Liver (tissue), 9 donors: Measurements from ENCODE around the gene ATRX. TPM values are rescaled to one million over a fixed set of nuclear protein-coding genes. Genes with fewer than 3 reads are reported as not detected.

Experiments used
- DNase-seq: peaks from one replicate; pipeline ENCODE4 v3.0.0-alpha.2; 2017; ENCODE audit warnings: low spot score
- H3K27ac ChIP-seq, 2 donors: one replicate each; pipeline ENCODE4 v1.7.0; 2013; ENCODE audit warnings: inconsistent platforms in 2 of 2, low read length in 2 of 2, control low read depth in 1 of 2, low read depth in 1 of 2, mild to moderate bottlenecking in 1 of 2
- H3K27me3 ChIP-seq, 4 donors: one replicate each; pipeline versions ENCODE4 v1.6.1 to v1.7.0; 2013; ENCODE audit warnings: low read length in 3 of 4, inconsistent platforms in 1 of 4, mild to moderate bottlenecking in 1 of 4, moderate library complexity in 1 of 4; ENCODE audit not compliant: control insufficient read depth in 4 of 4, insufficient read depth in 4 of 4
- H3K36me3 ChIP-seq, 4 donors: one replicate each; pipeline versions ENCODE4 v1.6.1 to v1.7.0; 2013; ENCODE audit warnings: low read length in 3 of 4, mild to moderate bottlenecking in 3 of 4, low read depth in 1 of 4, moderate library complexity in 1 of 4; ENCODE audit not compliant: control insufficient read depth in 4 of 4, insufficient read depth in 3 of 4
- H3K4me1 ChIP-seq, 4 donors: one replicate each; pipeline versions ENCODE4 v1.6.1 to v1.7.0; 2013; ENCODE audit warnings: low read length in 3 of 4, mild to moderate bottlenecking in 3 of 4, moderate library complexity in 1 of 4; ENCODE audit not compliant: control insufficient read depth in 4 of 4, insufficient read depth in 4 of 4
- H3K4me3 ChIP-seq, 3 donors: one replicate each; pipeline versions ENCODE4 v1.6.1 to v1.7.0; 2013; ENCODE audit warnings: low read length in 3 of 3, control low read depth in 1 of 3, low read depth in 1 of 3, mild to moderate bottlenecking in 1 of 3
- H3K9ac ChIP-seq, 2 donors: one replicate each; pipeline ENCODE4 v1.7.0; 2013; ENCODE audit warnings: low read length in 2 of 2, mild to moderate bottlenecking in 2 of 2, moderate library complexity in 2 of 2, control low read depth in 1 of 2, low read depth in 1 of 2
- H3K9me3 ChIP-seq, 4 donors: one replicate each; pipeline versions ENCODE4 v1.6.1 to v1.7.0; 2013; ENCODE audit warnings: low read length in 3 of 4; ENCODE audit not compliant: control insufficient read depth in 4 of 4
- EGR1 ChIP-seq, 2 donors: IDR thresholded peaks; 2 replicates each; pipeline ENCODE4 v1.6.1; 2016 to 2018; ENCODE audit warnings: antibody characterized with exemption in 2 of 2, low read depth in 2 of 2
- FOXA1 ChIP-seq: IDR thresholded peaks from 2 replicates; pipeline ENCODE4 v1.6.1; 2016; ENCODE audit warnings: antibody characterized with exemption
- FOXA2 ChIP-seq: IDR thresholded peaks from 2 replicates; pipeline ENCODE4 v1.6.1; 2016; ENCODE audit warnings: antibody characterized with exemption
- GABPA ChIP-seq, 2 donors: IDR thresholded peaks in 1 of 2; conservative IDR thresholded peaks in 1 of 2; 2 replicates each; pipeline ENCODE4 v1.6.1; 2016; ENCODE audit warnings: antibody characterized with exemption in 2 of 2, mild to moderate bottlenecking in 1 of 2, moderate library complexity in 1 of 2
- HNF4A ChIP-seq, 2 donors: conservative IDR thresholded peaks; 2 replicates each; pipeline ENCODE4 v1.6.1; 2016; ENCODE audit warnings: antibody characterized with exemption in 2 of 2, mild to moderate bottlenecking in 2 of 2
- HNF4G ChIP-seq: IDR thresholded peaks from 2 replicates; pipeline ENCODE4 v1.6.1; 2016; ENCODE audit warnings: antibody characterized with exemption
- JUND ChIP-seq, 2 donors: IDR thresholded peaks; 2 replicates each; pipeline ENCODE4 v1.6.1; 2016; ENCODE audit warnings: antibody characterized with exemption in 2 of 2
- NR2F2 ChIP-seq: IDR thresholded peaks from 2 replicates; pipeline ENCODE4 v1.6.1; 2016; ENCODE audit warnings: antibody characterized with exemption
- RAD21 ChIP-seq, 2 donors: IDR thresholded peaks; 2 replicates each; pipeline ENCODE4 v1.6.1; 2016; ENCODE audit warnings: antibody characterized with exemption in 2 of 2, mild to moderate bottlenecking in 2 of 2
- REST ChIP-seq: IDR thresholded peaks from 2 replicates; pipeline ENCODE4 v1.6.1; 2016; ENCODE audit warnings: antibody characterized with exemption, mild to moderate bottlenecking
- RXRA ChIP-seq, 2 donors: IDR thresholded peaks; 2 replicates each; pipeline ENCODE4 v1.6.1; 2017 to 2018; ENCODE audit warnings: antibody characterized with exemption in 2 of 2, mild to moderate bottlenecking in 1 of 2
- SP1 ChIP-seq: IDR thresholded peaks from 2 replicates; pipeline ENCODE4 v1.6.1; 2018; ENCODE audit warnings: antibody characterized with exemption, mild to moderate bottlenecking
- TAF1 ChIP-seq: conservative IDR thresholded peaks from 2 replicates; pipeline ENCODE4 v1.6.1; 2016; ENCODE audit warnings: antibody characterized with exemption, mild to moderate bottlenecking
- YY1 ChIP-seq: IDR thresholded peaks from 2 replicates; pipeline ENCODE4 v1.6.1; 2016; ENCODE audit warnings: antibody characterized with exemption, mild to moderate bottlenecking
- WGBS: extraction: QIAGEN DNeasy Blood & Tissue Kit; methylation state at CpG from one replicate; pipeline ENCODE4 v1.1.7; 2013; 5-methylcytosine and 5-hydroxymethylcytosine counted together
- polyA plus RNA-seq, 2 donors: library from polyadenylated mRNA; stranded (reverse) in 1 of 2; unstranded in 1 of 2; fragments of 200-250 nt in 1 of 2; fragments of >200 nt in 1 of 2; fragmentation: Nextera tagmentation in 1 of 2; extraction: Ambion mirVana in 1 of 2; gene quantifications; one replicate each; pipeline versions ENCODE4 v1.2.1 to v1.2.3, GENCODE V29; 2013 to 2015
- total RNA-seq, 2 donors: library from RNA; depleted of rRNA; stranded (reverse); fragments of >200 nt; gene quantifications; one replicate each; pipeline ENCODE4 v1.2.3, GENCODE V29; 2014
- TF ChIP-seq, protein P1 (sequence below): IDR thresholded peaks from 2 replicates; pipeline ENCODE4 v1.6.1; 2016; ENCODE audit warnings: antibody characterized with exemption
- TF ChIP-seq, protein P2 (sequence below): IDR thresholded peaks from 2 replicates; pipeline ENCODE4 v1.6.1; 2016; ENCODE audit warnings: antibody characterized with exemption
- TF ChIP-seq, protein P3 (sequence below): IDR thresholded peaks from 2 replicates; pipeline ENCODE4 v1.6.1; 2016; ENCODE audit warnings: antibody characterized with exemption
- TF ChIP-seq, protein P4 (sequence below): fragments of 150-350 bp; IDR thresholded peaks from 2 replicates; pipeline ENCODE4 v1.5.1; 2017; ENCODE audit warnings: improper control_type of control experiment, low read depth, low read length; ENCODE audit not compliant: missing input control
- donor health status: healthy.
- donor health status: healthy.
- donor health status: healthy.
- donor health status: healthy.
- donor health status: healthy.

ATRX gene
- total and polyA plus RNA-seq, 4 donors: 4.6 to 38.5 (median 32.0) TPM

DNA sequence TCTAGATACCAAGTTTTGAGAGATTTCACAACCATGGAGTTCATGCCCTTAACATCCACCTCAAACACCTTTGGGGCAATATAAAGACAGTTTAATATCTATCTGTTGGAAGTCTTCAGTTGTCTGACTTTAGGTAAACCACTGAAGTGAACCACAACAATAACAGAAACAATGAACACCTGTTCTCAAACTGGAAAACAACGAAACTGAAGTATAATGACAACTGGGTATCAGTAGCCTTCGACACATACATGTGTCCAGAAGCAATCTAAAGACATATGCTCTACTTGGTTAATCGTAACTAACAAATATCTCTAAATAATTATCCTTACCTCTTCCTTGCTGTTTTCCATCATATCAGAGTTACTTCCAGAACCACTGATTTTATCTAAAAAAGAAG is 87.8 kb downstream of the ATRX start:
- no peak for DNase-seq
- TF ChIP-seq, protein P1, sequence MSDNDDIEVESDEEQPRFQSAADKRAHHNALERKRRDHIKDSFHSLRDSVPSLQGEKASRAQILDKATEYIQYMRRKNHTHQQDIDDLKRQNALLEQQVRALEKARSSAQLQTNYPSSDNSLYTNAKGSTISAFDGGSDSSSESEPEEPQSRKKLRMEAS: no peak
- TF ChIP-seq RXRA (IDR thresholded peaks at IDR 0.05) (no peak), GABPA (IDR thresholded peaks at IDR 0.05 in 1 of 2, conservative IDR thresholded peaks at IDR 0.05 in 1 of 2) (no peak), SP1 (no peak), REST (no peak), FOXA1 (no peak), JUND (IDR thresholded peaks at IDR 0.05) (no peak), TAF1 (no peak), NR2F2 (no peak), HNF4A (conservative IDR thresholded peaks at IDR 0.05) (no peak), YY1 (no peak), RAD21 (IDR thresholded peaks at IDR 0.05) (no peak), HNF4G (no peak), EGR1 (IDR thresholded peaks at IDR 0.05; ENCODE audit: low read depth in 2 of 2) (no peak), FOXA2 (no peak)
- TF ChIP-seq, protein P2, sequence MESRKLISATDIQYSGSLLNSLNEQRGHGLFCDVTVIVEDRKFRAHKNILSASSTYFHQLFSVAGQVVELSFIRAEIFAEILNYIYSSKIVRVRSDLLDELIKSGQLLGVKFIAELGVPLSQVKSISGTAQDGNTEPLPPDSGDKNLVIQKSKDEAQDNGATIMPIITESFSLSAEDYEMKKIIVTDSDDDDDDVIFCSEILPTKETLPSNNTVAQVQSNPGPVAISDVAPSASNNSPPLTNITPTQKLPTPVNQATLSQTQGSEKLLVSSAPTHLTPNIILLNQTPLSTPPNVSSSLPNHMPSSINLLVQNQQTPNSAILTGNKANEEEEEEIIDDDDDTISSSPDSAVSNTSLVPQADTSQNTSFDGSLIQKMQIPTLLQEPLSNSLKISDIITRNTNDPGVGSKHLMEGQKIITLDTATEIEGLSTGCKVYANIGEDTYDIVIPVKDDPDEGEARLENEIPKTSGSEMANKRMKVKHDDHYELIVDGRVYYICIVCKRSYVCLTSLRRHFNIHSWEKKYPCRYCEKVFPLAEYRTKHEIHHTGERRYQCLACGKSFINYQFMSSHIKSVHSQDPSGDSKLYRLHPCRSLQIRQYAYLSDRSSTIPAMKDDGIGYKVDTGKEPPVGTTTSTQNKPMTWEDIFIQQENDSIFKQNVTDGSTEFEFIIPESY: no peak
- TF ChIP-seq, protein P3, sequence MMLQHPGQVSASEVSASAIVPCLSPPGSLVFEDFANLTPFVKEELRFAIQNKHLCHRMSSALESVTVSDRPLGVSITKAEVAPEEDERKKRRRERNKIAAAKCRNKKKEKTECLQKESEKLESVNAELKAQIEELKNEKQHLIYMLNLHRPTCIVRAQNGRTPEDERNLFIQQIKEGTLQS: no peak
- TF ChIP-seq, protein P4, sequence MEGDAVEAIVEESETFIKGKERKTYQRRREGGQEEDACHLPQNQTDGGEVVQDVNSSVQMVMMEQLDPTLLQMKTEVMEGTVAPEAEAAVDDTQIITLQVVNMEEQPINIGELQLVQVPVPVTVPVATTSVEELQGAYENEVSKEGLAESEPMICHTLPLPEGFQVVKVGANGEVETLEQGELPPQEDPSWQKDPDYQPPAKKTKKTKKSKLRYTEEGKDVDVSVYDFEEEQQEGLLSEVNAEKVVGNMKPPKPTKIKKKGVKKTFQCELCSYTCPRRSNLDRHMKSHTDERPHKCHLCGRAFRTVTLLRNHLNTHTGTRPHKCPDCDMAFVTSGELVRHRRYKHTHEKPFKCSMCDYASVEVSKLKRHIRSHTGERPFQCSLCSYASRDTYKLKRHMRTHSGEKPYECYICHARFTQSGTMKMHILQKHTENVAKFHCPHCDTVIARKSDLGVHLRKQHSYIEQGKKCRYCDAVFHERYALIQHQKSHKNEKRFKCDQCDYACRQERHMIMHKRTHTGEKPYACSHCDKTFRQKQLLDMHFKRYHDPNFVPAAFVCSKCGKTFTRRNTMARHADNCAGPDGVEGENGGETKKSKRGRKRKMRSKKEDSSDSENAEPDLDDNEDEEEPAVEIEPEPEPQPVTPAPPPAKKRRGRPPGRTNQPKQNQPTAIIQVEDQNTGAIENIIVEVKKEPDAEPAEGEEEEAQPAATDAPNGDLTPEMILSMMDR: no peak
- Histone ChIP-seq H3K36me3 (peaks cover 0 to 2% (median 0%) of the 10 kb centered on the region in 4 donors), H3K27ac (no peak overlapping the region), H3K9me3 (no peaks in the 10 kb centered on the region), H3K4me1 (no peaks in the 10 kb centered on the region), H3K9ac (no peak overlapping the region), H3K4me3 (no peak overlapping the region), H3K27me3 (no peaks in the 10 kb centered on the region)
- 97% methylated on average over 3 of the region's 3 CpGs for WGBS

DNA sequence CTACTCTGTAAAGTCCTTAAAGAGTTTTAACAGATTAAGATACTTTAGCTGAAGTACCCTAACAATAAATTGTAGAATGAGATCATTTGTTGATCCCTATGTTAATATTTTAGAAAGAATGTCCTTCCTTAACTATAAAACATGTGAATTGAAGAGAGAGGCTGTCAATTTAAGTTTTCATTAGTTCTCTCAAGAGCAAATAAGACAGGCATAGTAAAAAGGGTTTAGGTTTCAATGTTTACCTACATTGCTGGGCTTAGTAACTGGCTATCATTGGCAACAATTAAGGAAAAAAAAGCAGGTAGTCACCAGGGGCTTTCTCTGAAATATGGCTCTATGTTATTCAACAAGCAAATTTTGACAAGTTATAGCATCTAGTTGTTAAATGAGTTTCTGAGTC is 91.5 kb downstream of the ATRX start:
- no peak overlapping the region for H3K27ac ChIP-seq
- H3K9me3 ChIP-seq: no peaks in the 10 kb centered on the region
- H3K4me1 ChIP-seq: no peaks in the 10 kb centered on the region
- H3K9ac ChIP-seq: no peak overlapping the region
- no peaks in the 10 kb centered on the region for H3K27me3 ChIP-seq
- H3K36me3 ChIP-seq: peaks cover 0 to 2% (median 0%) of the 10 kb centered on the region in 4 donors
- TF ChIP-seq RXRA (IDR thresholded peaks at IDR 0.05) (no peak), FOXA2 (no peak), EGR1 (IDR thresholded peaks at IDR 0.05; ENCODE audit: low read depth in 2 of 2) (no peak), SP1 (no peak)
- H3K4me3 ChIP-seq: no peak overlapping the region
- no peak for DNase-seq
